Hepatocyte (in vitro differentiated cells): ENCODE results near the gene RGS19. TPM values are rescaled to one million over a fixed set of nuclear protein-coding genes. Genes with fewer than 3 reads are reported as not detected.

ENCODE experiments used
- DNase-seq: peaks from one replicate; pipeline ENCODE4 v3.0.0-alpha.2; 2016; ENCODE audit warnings: low spot score
- H2AFZ ChIP-seq: fragments of 200-600 bp; sonication (generic); 2 replicates; pipeline ENCODE4 v1.6.0; 2016; ENCODE audit warnings: antibody characterized with exemption, mild to moderate bottlenecking
- H3K27ac ChIP-seq: fragments of 200-600 bp; sonication (generic); 2 replicates; pipeline ENCODE4 v1.5.1; 2016; ENCODE audit warnings: mild to moderate bottlenecking
- H3K27me3 ChIP-seq: fragments of 200-600 bp; sonication (generic); 2 replicates; pipeline ENCODE4 v1.6.1; 2016
- H3K36me3 ChIP-seq: fragments of 200-600 bp; sonication (generic); replicated peaks from 2 replicates; pipeline ENCODE4 v1.5.1; 2016; ENCODE audit warnings: low read depth; ENCODE audit not compliant: insufficient read depth
- H3K4me1 ChIP-seq: fragments of 200-600 bp; sonication (generic); 2 replicates; pipeline ENCODE4 v1.5.1; 2016; ENCODE audit warnings: mild to moderate bottlenecking, moderate library complexity; ENCODE audit not compliant: insufficient read depth
- H3K4me2 ChIP-seq: fragments of 200-600 bp; sonication (generic); 2 replicates; pipeline ENCODE4 v1.6.0; 2016
- H3K4me3 ChIP-seq: fragments of 200-600 bp; sonication (generic); 2 replicates; pipeline ENCODE4 v1.5.1; 2016; ENCODE audit warnings: mild to moderate bottlenecking
- H3K79me2 ChIP-seq: fragments of 200-600 bp; sonication (generic); 2 replicates; pipeline ENCODE4 v1.6.0; 2017; ENCODE audit warnings: mild to moderate bottlenecking
- H3K9me2 ChIP-seq: fragments of 200-600 bp; sonication (generic); replicated peaks from 2 replicates; pipeline ENCODE4 v1.6.0; 2017; ENCODE audit warnings: mild to moderate bottlenecking; ENCODE audit not compliant: insufficient read depth
- H3K9me3 ChIP-seq: fragments of 200-600 bp; sonication (generic); 2 replicates; pipeline ENCODE4 v1.5.1; 2016; ENCODE audit warnings: low read depth, mild to moderate bottlenecking
- H4K20me1 ChIP-seq: fragments of 200-600 bp; sonication (generic); 2 replicates; pipeline ENCODE4 v1.6.0; 2016; ENCODE audit warnings: mild to moderate bottlenecking; ENCODE audit not compliant: insufficient read depth, poor library complexity, severe bottlenecking
- EZH2 ChIP-seq: fragments of 200-600 bp; sonication (generic); IDR thresholded peaks from 2 replicates; pipeline ENCODE4 v1.6.1; 2016; ENCODE audit warnings: antibody characterized with exemption, mild to moderate bottlenecking, borderline replicate concordance
- EZH2phosphoT487 ChIP-seq: fragments of 200-600 bp; sonication (generic); IDR thresholded peaks from one replicate; pipeline ENCODE4 v1.6.1; 2018; ENCODE audit warnings: antibody characterized with exemption, mild to moderate bottlenecking, low read depth, moderate library complexity; ENCODE audit not compliant: unreplicated experiment, severe bottlenecking
- WGBS: methylation state at CpG from one replicate; pipeline ENCODE4 v1.1.6; 2016; ENCODE audit warnings: low lambda C conversion rate; ENCODE audit errors: missing lambda C conversion rate; 5-methylcytosine and 5-hydroxymethylcytosine counted together
- microRNA-seq: library from miRNA; unstranded; fragments of <30 nt; microRNA quantifications from one replicate; pipeline ENCODE4, GENCODE V29; 2017
- polyA plus RNA-seq: library from polyadenylated mRNA; unstranded; fragments of >200 nt; fragmentation: Nextera tagmentation; extraction: Ambion mirVana; gene quantifications from 2 replicates; pipeline ENCODE4 v1.2.1, GENCODE V29; 2016
- small RNA-seq: library from RNA; depleted of rRNA; stranded (forward); fragments of <200 nt; gene quantifications from one replicate; pipeline ENCODE3, GENCODE V24; 2014
- total RNA-seq: library from RNA; depleted of rRNA; stranded (reverse); fragments of >200 nt; gene quantifications from 2 replicates; pipeline ENCODE4 v1.2.3, GENCODE V29; 2014
- TF ChIP-seq, protein P1 (sequence below): fragments of 200-600 bp; sonication (generic); IDR thresholded peaks from 2 replicates; pipeline ENCODE4 v1.5.1; 2016; ENCODE audit warnings: antibody characterized with exemption, mild to moderate bottlenecking; ENCODE audit not compliant: poor library complexity

The RGS19 gene
- total and polyA plus RNA-seq, 2 experiments from 2014 or later, result 8.8 to 10.9 TPM

DNA sequence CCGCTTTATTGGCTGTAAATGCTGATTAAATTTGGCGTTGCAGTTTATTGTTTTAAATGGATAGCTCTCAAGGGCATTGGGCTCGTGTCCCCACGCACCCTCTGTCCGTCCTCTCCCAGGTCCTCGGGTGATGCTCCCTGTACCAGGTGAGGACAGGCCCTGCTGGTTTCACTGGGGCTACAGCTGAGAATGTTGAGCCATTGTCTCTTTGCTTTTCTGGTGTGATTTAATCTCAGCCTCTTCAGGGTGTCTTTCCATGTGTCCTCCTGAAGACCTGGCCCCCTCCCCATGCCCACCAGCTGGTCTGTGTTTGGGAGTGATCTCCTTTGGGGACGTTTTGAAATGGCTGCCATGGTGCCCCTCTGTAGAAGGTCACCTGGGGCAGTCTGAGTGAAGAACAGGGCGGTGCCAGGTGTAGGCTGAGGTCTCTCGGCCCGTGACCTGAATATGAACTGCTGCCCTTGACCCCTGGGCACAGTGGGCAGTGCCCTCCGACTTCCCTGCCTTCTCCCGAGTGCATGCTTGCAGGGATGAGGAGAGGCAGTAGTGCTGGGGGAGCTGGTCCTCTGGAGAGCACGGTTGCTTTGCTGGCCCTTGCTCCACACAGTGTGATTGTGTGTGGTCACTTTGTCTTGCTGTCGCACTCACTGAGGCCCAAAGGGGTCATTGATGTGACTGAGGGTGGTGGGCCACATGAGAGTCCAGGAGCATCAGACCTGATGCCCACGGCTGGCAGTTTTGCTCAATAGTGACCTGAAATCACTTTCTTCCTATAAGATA is 55.8 kb downstream of the RGS19 start:
- no peak overlapping the region for H3K4me3 ChIP-seq
- H3K4me1 ChIP-seq, result peaks cover 5% of the 10 kb centered on the region
- DNase-seq, result no peak
- TF ChIP-seq EZH2 (no peak), EZH2phosphoT487 (no peak)
- TF ChIP-seq, protein P1, sequence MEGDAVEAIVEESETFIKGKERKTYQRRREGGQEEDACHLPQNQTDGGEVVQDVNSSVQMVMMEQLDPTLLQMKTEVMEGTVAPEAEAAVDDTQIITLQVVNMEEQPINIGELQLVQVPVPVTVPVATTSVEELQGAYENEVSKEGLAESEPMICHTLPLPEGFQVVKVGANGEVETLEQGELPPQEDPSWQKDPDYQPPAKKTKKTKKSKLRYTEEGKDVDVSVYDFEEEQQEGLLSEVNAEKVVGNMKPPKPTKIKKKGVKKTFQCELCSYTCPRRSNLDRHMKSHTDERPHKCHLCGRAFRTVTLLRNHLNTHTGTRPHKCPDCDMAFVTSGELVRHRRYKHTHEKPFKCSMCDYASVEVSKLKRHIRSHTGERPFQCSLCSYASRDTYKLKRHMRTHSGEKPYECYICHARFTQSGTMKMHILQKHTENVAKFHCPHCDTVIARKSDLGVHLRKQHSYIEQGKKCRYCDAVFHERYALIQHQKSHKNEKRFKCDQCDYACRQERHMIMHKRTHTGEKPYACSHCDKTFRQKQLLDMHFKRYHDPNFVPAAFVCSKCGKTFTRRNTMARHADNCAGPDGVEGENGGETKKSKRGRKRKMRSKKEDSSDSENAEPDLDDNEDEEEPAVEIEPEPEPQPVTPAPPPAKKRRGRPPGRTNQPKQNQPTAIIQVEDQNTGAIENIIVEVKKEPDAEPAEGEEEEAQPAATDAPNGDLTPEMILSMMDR, result no peak
- no peaks in the 10 kb centered on the region for H3K79me2 ChIP-seq
- no peaks in the 10 kb centered on the region for H3K36me3 ChIP-seq
- H4K20me1 ChIP-seq, result peaks cover 7% of the 10 kb centered on the region
- H3K9me3 ChIP-seq, result no peaks in the 10 kb centered on the region
- no peak overlapping the region for H2AFZ ChIP-seq
- no peaks in the 10 kb centered on the region for H3K27me3 ChIP-seq
- no peak overlapping the region for H3K4me2 ChIP-seq
- H3K9me2 ChIP-seq, result no peaks in the 10 kb centered on the region
- WGBS, result 76% methylated on average over 15 of the region's 15 CpGs
- no peak overlapping the region for H3K27ac ChIP-seq

Small RNA genes within 50 kb of the gene (microRNA-seq; reads per million reads assigned to microRNA genes)
- gene MIR6813, result not detected

Small RNA genes within 50 kb of the gene (small RNA-seq; reads per million reads assigned to genes)
- gene AL355803.1 (not detected), gene MIR6813 (not detected)

Other genes with a start within 250 kb of the RGS19 start
- gene ZBTB46, start 248.3 kb downstream of the RGS19 start, total RNA-seq, result 4.0 and 5.2 TPM in 2 replicates
- gene ZBTB46, start 248.3 kb downstream of the RGS19 start, polyA plus RNA-seq, result 2.0 and 3.2 TPM in 2 replicates
- gene ABHD16B, start 218.0 kb downstream of the RGS19 start, total RNA-seq, result not detected in 2 replicates
- 0.68 and 0.95 TPM in 2 replicates for gene ABHD16B, start 218.0 kb downstream of the RGS19 start, polyA plus RNA-seq
- 83.2 and 86.2 TPM in 2 replicates for gene TPD52L2, start 214.2 kb downstream of the RGS19 start, total RNA-seq
- gene TPD52L2, start 214.2 kb downstream of the RGS19 start, polyA plus RNA-seq, result 93.8 and 98.1 TPM in 2 replicates
- gene DNAJC5, start 184.4 kb downstream of the RGS19 start, total RNA-seq, result 34.0 and 39.6 TPM in 2 replicates
- 6.6 and 10.2 TPM in 2 replicates for gene DNAJC5, start 184.4 kb downstream of the RGS19 start, polyA plus RNA-seq
- gene UCKL1, start 123.1 kb downstream of the RGS19 start, total RNA-seq, result 18.5 and 20.0 TPM in 2 replicates
- gene UCKL1, start 123.1 kb downstream of the RGS19 start, polyA plus RNA-seq, result 52.2 and 62.9 TPM in 2 replicates
- gene ZNF512B, start 109.6 kb downstream of the RGS19 start, total RNA-seq, result 11.5 and 13.5 TPM in 2 replicates
- gene ZNF512B, start 109.6 kb downstream of the RGS19 start, polyA plus RNA-seq, result 10.1 and 12.4 TPM in 2 replicates
- gene SAMD10, start 99.9 kb downstream of the RGS19 start, total RNA-seq, result 1.1 and 1.6 TPM in 2 replicates
- 11.0 and 11.7 TPM in 2 replicates for gene SAMD10, start 99.9 kb downstream of the RGS19 start, polyA plus RNA-seq
- 35.6 and 41.3 TPM in 2 replicates for gene PRPF6, start 98.4 kb downstream of the RGS19 start, total RNA-seq
- 37.3 and 43.1 TPM in 2 replicates for gene PRPF6, start 98.4 kb downstream of the RGS19 start, polyA plus RNA-seq
- 0.57 and 0.72 TPM in 2 replicates for gene C20orf204, start 43.3 kb downstream of the RGS19 start, total RNA-seq
- 0.85 and 1.7 TPM in 2 replicates for gene C20orf204, start 43.3 kb downstream of the RGS19 start, polyA plus RNA-seq
- not detected in 2 replicates for gene SOX18, start 29.9 kb downstream of the RGS19 start, total RNA-seq
- gene SOX18, start 29.9 kb downstream of the RGS19 start, polyA plus RNA-seq, result 1.9 and 2.0 TPM in 2 replicates
- gene TCEA2, start 16.3 kb downstream of the RGS19 start, total RNA-seq, result 23.8 and 26.0 TPM in 2 replicates
- 74.2 and 80.0 TPM in 2 replicates for gene TCEA2, start 16.3 kb downstream of the RGS19 start, polyA plus RNA-seq
- 1.1 and 1.5 TPM in 2 replicates for gene OPRL1, start 564 bp upstream of the RGS19 start, total RNA-seq
- 0.50 and 0.90 TPM in 2 replicates for gene OPRL1, start 564 bp upstream of the RGS19 start, polyA plus RNA-seq
- gene LKAAEAR1, start 4.9 kb upstream of the RGS19 start, total RNA-seq, result not detected in 2 replicates
- gene LKAAEAR1, start 4.9 kb upstream of the RGS19 start, polyA plus RNA-seq, result 0.91 and 1.2 TPM in 2 replicates
- gene NPBWR2, start 28.0 kb upstream of the RGS19 start, total RNA-seq, result not detected in 2 replicates
- not detected in 2 replicates for gene NPBWR2, start 28.0 kb upstream of the RGS19 start, polyA plus RNA-seq
- gene MYT1, start 84.9 kb upstream of the RGS19 start, total RNA-seq, result 0.03 and 0.08 TPM in 2 replicates
- gene MYT1, start 84.9 kb upstream of the RGS19 start, polyA plus RNA-seq, result 0.05 and 0.06 TPM in 2 replicates
- gene PCMTD2, start 176.2 kb upstream of the RGS19 start, total RNA-seq, result 68.4 and 79.2 TPM in 2 replicates
- 37.7 and 38.4 TPM in 2 replicates for gene PCMTD2, start 176.2 kb upstream of the RGS19 start, polyA plus RNA-seq